Esophagus muscularis mucosa (tissue), 4 donors: Measurements from ENCODE around the gene MAFG. TPM values are rescaled to one million over a fixed set of nuclear protein-coding genes. Genes with fewer than 3 reads are reported as not detected.

ENCODE experiments used
- DNase-seq: peaks from one replicate; pipeline ENCODE4 v3.0.0-alpha.2; 2017; ENCODE audit errors: extremely low spot score
- H3K27ac ChIP-seq, 4 donors: fragments of 200-600 bp; sonication (generic); replicated peaks in 1 of 4; 1 replicate in 3 of 4; 2 replicates in 1 of 4; pipeline ENCODE4 v1.5.1; 2016 to 2019; ENCODE audit warnings: mild to moderate bottlenecking in 1 of 4
- H3K27me3 ChIP-seq, 4 donors: fragments of 200-600 bp; sonication (generic); one replicate each; pipeline versions ENCODE4 v1.5.1 to v1.6.0; 2016 to 2019
- H3K36me3 ChIP-seq, 4 donors: fragments of 200-600 bp; sonication (generic); one replicate each; pipeline ENCODE4 v1.5.1; 2016 to 2019
- H3K4me1 ChIP-seq, 4 donors: fragments of 200-600 bp; sonication (generic); one replicate each; pipeline ENCODE4 v1.5.1; 2016 to 2019
- H3K4me3 ChIP-seq, 4 donors: fragments of 200-600 bp; sonication (generic); 1 replicate in 2 of 4; 2 replicates in 2 of 4; pipeline ENCODE4 v1.5.1; 2016 to 2019; ENCODE audit warnings: mild to moderate bottlenecking in 4 of 4, moderate library complexity in 1 of 4
- H3K9me3 ChIP-seq, 4 donors: fragments of 200-600 bp; sonication (generic); 1 replicate in 3 of 4; 2 replicates in 1 of 4; pipeline ENCODE4 v1.5.1; 2016 to 2019
- CTCF ChIP-seq, 3 experiments: fragments of 200-600 bp in 2 of 3; fragments of 450-650 bp in 1 of 3; sonication (generic) in 2 of 3; IDR thresholded peaks; one replicate each; pipeline ENCODE4 v1.5.1; 2017 to 2019; ENCODE audit warnings: antibody characterized with exemption in 3 of 3, mild to moderate bottlenecking in 2 of 3, moderate library complexity in 1 of 3
- EP300 ChIP-seq: sonication (generic); formaldehyde crosslinking; IDR thresholded peaks from one replicate; pipeline ENCODE4 v1.6.1; 2017; ENCODE audit warnings: antibody characterized with exemption
- POLR2A ChIP-seq: fragments of 450-650 bp; IDR thresholded peaks from one replicate; pipeline ENCODE4 v1.6.1; 2017; ENCODE audit warnings: antibody characterized with exemption, moderate library complexity, mild to moderate bottlenecking, low read depth
- POLR2AphosphoS5 ChIP-seq, 2 donors: sonication (generic); formaldehyde crosslinking; IDR thresholded peaks; one replicate each; pipeline ENCODE4 v1.6.1; 2017; ENCODE audit warnings: antibody characterized with exemption in 2 of 2
- WGBS: methylation state at CpG from one replicate; pipeline ENCODE4 v1.1.5; 2018; 5-methylcytosine and 5-hydroxymethylcytosine counted together
- intact Hi-C: fragments of 100-400 bp; cut with DNase I; formaldehyde crosslinking; loops from one replicate; pipeline ENCODE4 v1.15.1; 2023
- total RNA-seq, 4 donors: library from RNA; depleted of rRNA; stranded (reverse); fragments of >200 nt; gene quantifications; one replicate each; pipeline versions ENCODE4 v1.1.0 to v1.2.1, GENCODE V29; 2016

Gene MAFG
- total RNA-seq, 4 donors from 2014 or later: 23.7 to 41.7 (median 33.6) TPM

- Histone ChIP-seq H3K4me3 (no peak overlapping the region), H3K36me3 (peaks cover 7 to 44% (median 33%) of the 10 kb centered on the region in 4 donors), H3K27ac (no peak overlapping the region), H3K27me3 (no peaks in the 10 kb centered on the region), H3K9me3 (no peaks in the 10 kb centered on the region), H3K4me1 (no peaks in the 10 kb centered on the region)
- WGBS: 87% methylated on average over 5 of the region's 5 CpGs
- DNase-seq: no peak
- TF ChIP-seq POLR2AphosphoS5 (IDR thresholded peaks at IDR 0.05) (no peak), POLR2A (no peak), CTCF (IDR thresholded peaks at IDR 0.05) (no peak), EP300 (no peak)
- intact Hi-C loops: no loop called here
These were observed 48.4 kb downstream of the MAFG start for GRCh38 chr17:81879121-81879520.

GRCh38 chr17:81878294-81878693 is 49.2 kb downstream of the MAFG start:
- no peaks in the 10 kb centered on the region for H3K9me3 ChIP-seq
- intact Hi-C loops: no loop called here
- H3K4me3 ChIP-seq: no peak overlapping the region
- no peak for DNase-seq
- peaks cover 7 to 35% (median 26%) of the 10 kb centered on the region in 4 donors for H3K36me3 ChIP-seq
- H3K27me3 ChIP-seq: no peaks in the 10 kb centered on the region
- WGBS: 93% methylated on average over 3 of the region's 3 CpGs
- no peak for TF ChIP-seq CTCF (IDR thresholded peaks at IDR 0.05)
- TF ChIP-seq POLR2A: no peak
- no peak for TF ChIP-seq POLR2AphosphoS5 (IDR thresholded peaks at IDR 0.05)
- TF ChIP-seq EP300: no peak
- no peak overlapping the region for H3K27ac ChIP-seq
- peaks cover 0 to 1% (median under 1%) of the 10 kb centered on the region in 4 donors for H3K4me1 ChIP-seq

- H3K4me3 ChIP-seq: no peak overlapping the region
- H3K9me3 ChIP-seq: no peaks in the 10 kb centered on the region
- peaks cover 4 to 9% (median 7%) of the 10 kb centered on the region in 4 donors for H3K4me1 ChIP-seq
- peaks cover 2 to 34% (median 23%) of the 10 kb centered on the region in 4 donors for H3K36me3 ChIP-seq
- no peak overlapping the region for H3K27ac ChIP-seq
- H3K27me3 ChIP-seq: no peaks in the 10 kb centered on the region
- TF ChIP-seq POLR2AphosphoS5 (IDR thresholded peaks at IDR 0.05) (no peak), CTCF (IDR thresholded peaks at IDR 0.05) (no peak), EP300 (no peak), POLR2A (no peak)
- no peak for DNase-seq
- 98% methylated on average over 5 of the region's 5 CpGs for WGBS
- intact Hi-C loops: no loop called here
These were observed 50.0 kb downstream of the MAFG start for GRCh38 chr17:81877569-81877968.

GRCh38 chr17:81871387-81872230 is 55.9 kb downstream of the MAFG start:
- H3K9me3 ChIP-seq: no peaks in the 10 kb centered on the region
- DNase-seq: peak; percentile 98
- H3K27ac ChIP-seq: peak overlapping the region; percentile 97 to 99 (median 99)
- 1% methylated on average over 27 of the region's 86 CpGs for WGBS
- H3K4me1 ChIP-seq: peaks cover 41 to 61% (median 53%) of the 10 kb centered on the region in 4 donors
- no peaks in the 10 kb centered on the region for H3K27me3 ChIP-seq
- TF ChIP-seq POLR2A (peak; percentile 98), CTCF (IDR thresholded peaks at IDR 0.05) (peak; percentile 30 to 58 (median 45)), EP300 (no peak), POLR2AphosphoS5 (IDR thresholded peaks at IDR 0.05) (peak; percentile 99 to 100)
- H3K4me3 ChIP-seq: peak overlapping the region; percentile 91 to 99 (median 95)
- intact Hi-C loops: loop anchor here (5.0 kb wide), 1 partner anchor 39 kb away; the partner anchor contains the start of gene MCRIP1
- H3K36me3 ChIP-seq: peaks cover 17 to 28% (median 25%) of the 10 kb centered on the region in 4 donors
